Subcutaneous adipose tissue (tissue), 4 donors: ENCODE results near the gene CNDP1. TPM values are rescaled to one million over a fixed set of nuclear protein-coding genes. Genes with fewer than 3 reads are reported as not detected.

Source experiments
- total RNA-seq, 4 donors: library from RNA; depleted of rRNA; stranded (reverse); fragments of >200 nt; gene quantifications; one replicate each; pipeline ENCODE4 v1.1.0, GENCODE V29; 2016
- TF ChIP-seq, protein P1 (sequence below): fragments of 450-650 bp; IDR thresholded peaks from one replicate; pipeline ENCODE4 v1.5.1; 2016; ENCODE audit warnings: low read depth, mild to moderate bottlenecking, control low read depth, antibody characterized with exemption, moderate library complexity

The CNDP1 gene
- total RNA-seq, 4 donors from 2014 or later, result 1.1 TPM; not detected in 3

DNA sequence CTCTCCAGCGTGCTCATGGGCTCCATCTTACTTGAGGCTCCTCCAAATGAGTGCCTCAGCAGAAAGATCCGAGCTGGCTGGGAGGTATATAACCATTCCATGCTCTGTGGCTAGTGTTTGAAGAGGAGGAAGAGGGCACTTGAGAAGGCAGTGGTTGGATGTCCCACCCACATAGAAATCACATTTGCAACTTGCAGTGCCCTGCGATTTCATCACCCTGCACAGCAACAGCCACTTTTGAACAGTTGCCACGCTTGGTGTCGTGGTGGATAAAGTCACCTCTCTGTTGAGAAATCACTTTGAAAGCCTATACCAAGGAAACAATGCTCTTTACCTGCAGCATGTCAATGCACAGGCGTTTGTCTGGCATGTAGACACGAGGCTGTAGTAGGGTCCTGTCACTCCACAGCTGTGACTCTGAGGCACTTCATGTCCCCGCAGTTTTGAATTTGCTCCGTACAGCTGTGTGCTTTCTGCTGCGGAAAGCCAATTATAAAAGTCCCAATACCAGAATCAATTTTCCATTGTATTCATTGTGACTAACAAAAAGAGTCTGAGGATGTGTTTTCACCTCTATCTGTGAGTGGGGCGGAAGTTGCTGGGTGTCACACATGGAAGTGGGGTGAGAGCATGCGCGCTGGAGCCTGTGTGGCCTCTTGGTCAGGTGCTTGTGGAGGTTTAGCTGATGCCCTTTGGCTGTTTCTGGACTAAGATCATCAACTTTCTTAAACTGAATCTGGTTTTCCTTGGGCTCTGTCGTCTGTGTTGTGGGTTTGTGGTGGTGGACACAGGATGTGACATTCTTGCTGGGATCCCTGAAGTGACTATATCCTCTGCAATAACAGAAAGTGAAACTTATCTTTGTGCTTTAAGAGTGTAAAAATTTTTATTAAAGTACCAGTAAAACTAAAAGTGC lies 35.3 kb upstream of the CNDP1 start:
- TF ChIP-seq, protein P1, sequence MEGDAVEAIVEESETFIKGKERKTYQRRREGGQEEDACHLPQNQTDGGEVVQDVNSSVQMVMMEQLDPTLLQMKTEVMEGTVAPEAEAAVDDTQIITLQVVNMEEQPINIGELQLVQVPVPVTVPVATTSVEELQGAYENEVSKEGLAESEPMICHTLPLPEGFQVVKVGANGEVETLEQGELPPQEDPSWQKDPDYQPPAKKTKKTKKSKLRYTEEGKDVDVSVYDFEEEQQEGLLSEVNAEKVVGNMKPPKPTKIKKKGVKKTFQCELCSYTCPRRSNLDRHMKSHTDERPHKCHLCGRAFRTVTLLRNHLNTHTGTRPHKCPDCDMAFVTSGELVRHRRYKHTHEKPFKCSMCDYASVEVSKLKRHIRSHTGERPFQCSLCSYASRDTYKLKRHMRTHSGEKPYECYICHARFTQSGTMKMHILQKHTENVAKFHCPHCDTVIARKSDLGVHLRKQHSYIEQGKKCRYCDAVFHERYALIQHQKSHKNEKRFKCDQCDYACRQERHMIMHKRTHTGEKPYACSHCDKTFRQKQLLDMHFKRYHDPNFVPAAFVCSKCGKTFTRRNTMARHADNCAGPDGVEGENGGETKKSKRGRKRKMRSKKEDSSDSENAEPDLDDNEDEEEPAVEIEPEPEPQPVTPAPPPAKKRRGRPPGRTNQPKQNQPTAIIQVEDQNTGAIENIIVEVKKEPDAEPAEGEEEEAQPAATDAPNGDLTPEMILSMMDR, result no peak

DNA sequence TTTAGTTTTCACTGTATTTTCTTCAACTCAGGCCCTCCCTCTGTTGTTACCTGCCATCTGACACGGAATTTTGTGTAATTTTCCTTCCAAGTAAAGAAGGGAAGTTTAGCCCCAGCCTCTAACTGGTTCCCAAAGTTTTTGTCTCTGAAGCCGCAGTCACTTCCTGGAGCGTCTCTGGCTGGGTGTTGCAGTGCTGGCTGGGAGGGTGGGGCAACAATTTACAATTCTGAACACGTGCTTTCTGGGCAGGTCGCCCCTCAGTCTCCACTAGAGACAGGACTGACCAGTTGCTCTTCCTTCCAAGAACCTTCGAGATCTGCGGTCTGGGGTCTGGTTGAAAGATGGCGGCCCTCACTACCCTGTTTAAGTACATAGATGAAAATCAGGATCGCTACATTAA lies 34.7 kb upstream of the CNDP1 start:
- TF ChIP-seq, protein P1, result no peak

DNA sequence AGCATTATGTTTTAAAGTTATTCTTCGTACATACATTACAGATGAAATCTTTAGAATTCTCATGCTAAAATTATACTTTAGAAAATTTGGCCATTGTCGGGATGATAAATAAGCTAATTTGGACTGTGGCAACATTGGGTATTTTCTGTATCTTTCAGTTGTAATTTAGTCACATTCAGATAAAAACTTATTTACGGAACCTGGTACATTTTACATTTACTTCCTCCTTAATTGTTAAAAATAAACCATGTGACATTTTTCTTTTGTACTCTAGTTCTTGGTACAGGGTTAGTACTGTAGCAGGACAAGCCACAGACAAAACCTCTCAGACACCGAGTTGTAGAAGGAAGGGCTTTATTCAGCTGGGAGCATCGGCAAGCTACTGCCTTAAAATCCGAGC lies 33.9 kb upstream of the CNDP1 start:
- TF ChIP-seq, protein P1, result no peak

DNA sequence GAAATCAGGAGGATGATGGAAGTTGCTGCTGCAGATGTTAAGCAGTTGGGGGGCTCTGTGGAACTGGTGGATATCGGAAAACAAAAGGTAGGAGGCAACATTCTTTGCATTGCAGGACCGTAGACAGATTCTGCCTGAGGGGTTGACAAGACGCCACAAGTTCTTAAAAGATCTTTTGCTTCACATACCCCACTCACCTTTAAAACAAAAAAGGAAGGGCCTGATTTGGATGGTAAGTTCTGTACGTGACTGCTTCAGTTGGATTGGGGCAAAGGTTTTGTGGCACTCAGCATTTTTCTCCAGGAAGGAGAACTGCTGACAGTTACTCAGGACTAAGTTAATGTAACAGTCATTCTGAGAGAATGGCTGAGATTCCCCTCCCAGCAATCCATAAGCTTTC lies 32.9 kb upstream of the CNDP1 start:
- TF ChIP-seq, protein P1, result no peak

DNA sequence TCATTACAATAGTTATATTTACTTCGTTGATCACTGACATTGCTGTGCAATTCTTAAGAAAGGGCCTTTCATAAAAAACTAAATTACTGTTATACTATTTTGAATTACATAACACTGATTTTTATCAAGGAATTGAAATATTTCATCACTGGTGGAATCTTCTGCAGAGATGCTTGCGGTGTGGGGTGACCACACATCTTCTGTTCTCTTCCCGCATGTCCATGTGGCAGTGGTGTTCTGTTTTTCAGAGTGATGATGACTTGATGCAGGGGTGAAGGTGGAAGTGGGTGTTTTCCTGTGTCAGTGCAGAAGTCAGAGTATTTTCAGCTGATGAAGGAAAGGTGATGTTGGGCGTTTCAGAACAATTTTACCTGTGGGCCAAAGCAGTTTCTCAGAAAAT lies 31.2 kb upstream of the CNDP1 start:
- TF ChIP-seq, protein P1, result no peak

DNA sequence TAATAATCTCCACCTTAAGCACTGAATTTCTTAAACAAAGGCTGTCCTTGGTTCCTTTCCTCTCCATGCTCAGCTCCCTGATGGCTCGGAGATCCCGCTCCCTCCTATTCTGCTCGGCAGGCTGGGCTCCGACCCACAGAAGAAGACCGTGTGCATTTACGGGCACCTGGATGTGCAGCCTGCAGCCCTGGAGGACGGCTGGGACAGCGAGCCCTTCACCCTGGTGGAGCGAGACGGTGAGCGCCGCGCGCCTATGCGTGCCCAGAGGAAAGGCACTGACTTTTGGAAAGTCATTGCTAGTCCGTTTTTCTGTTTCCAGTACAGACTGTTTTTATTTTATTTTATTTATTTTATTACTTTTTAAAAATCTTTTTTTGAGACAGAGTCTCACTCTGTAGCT lies 28.5 kb upstream of the CNDP1 start:
- TF ChIP-seq, protein P1, result no peak

DNA sequence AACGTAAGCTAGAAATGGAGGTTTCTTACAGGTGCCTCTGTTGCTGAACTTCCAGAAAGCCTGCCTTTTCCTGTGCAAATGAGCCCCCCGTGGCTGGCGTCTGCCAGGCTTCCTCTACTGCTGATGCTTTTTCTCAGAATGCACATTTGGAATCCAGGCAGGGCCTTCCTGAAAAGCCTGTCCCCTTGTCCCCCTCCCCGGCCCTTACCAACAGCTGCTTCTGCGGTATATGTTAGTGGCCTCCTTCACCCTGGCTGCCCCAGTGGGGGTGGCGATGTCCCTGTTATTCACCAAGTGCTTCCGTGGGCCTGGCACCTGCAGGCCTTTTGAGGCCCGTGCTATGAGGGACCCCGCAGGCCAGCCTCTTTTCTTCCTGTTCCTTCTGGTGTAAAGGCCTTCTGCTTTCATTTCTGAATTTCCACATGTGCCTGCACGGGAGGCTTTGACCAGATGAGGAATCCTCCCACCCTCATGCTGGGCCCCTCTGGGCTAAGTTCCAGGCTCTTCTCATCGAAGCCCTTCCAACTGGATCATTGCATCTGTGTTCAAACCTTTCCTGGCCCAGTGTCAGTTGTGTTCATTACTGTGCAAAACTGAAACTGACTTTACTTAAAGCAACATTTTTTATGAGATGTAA lies 27.7 kb upstream of the CNDP1 start:
- TF ChIP-seq, protein P1, result no peak
